K562 (cell line): ENCODE results near the gene NDUFA7. TPM values are rescaled to one million over a fixed set of nuclear protein-coding genes. Genes with fewer than 3 reads are reported as not detected.

Experiments used
- ATAC-seq: fragments of 200-7000 bp; cut with Tn5 transposase; 3 replicates; pipeline ENCODE4 v1.9.1; 2020; ENCODE audit warnings: moderate library complexity
- BruUV-seq: library from RNA; stranded (reverse); fragments of 400-500 nt; replicated peaks from 2 replicates; lab custom pipeline; 2021; lab: Mats Ljungman, UMichigan
- CTCF ChIA-PET: fragments of 300-600 bp; formaldehyde crosslinking; extraction: SDS; loops from one replicate; lab custom pipeline; 2021; ENCODE audit warnings: low intra/inter-chr PET ratio; lab: Yijun Ruan, JAX
- POLR2A ChIA-PET: fragments of 300-600, 350-650 bp; sonication (Branson Sonifier 250); formaldehyde crosslinking; extraction: SDS; loops from one replicate; lab custom pipeline; 2021; ENCODE audit warnings: antibody characterized with exemption, inconsistent platforms; lab: Yijun Ruan, JAX
- DNase-seq, 4 experiments: peaks; one replicate each; pipeline versions ENCODE4 v3.0.0 to v3.0.0-alpha.2; 2011 to 2018; ENCODE audit warnings: low spot score in 3 of 4, mixed read lengths in 3 of 4; ENCODE audit errors: extremely low read depth in 1 of 4
- FAIRE-seq: peaks from 2 replicates; lab custom pipeline; 2011; peaks lifted over from hg19 to GRCh38; lab: Jason Lieb, UNC
- H2AFZ ChIP-seq: 2 replicates; pipeline ENCODE4 v1.6.0; 2011; ENCODE audit warnings: low read depth, low read length, control low read depth, inconsistent platforms
- H3K27ac ChIP-seq: fragments of 200-600 bp; 3 replicates; pipeline ENCODE4 v1.8.0; 2011; ENCODE audit warnings: low read depth, mild to moderate bottlenecking, control low read depth, inconsistent platforms, low read length, moderate library complexity, mixed read lengths; ENCODE audit errors: extremely low read depth
- H3K27me3 ChIP-seq, 2 experiments: fragments of 300-600 bp in 1 of 2; 2 replicates in 1 of 2; 3 replicates in 1 of 2; pipeline versions ENCODE4 v1.6.0 to v1.8.0; 2011; ENCODE audit warnings: inconsistent platforms in 2 of 2, low read length in 2 of 2, mild to moderate bottlenecking in 1 of 2, mixed read lengths in 1 of 2, moderate library complexity in 1 of 2; ENCODE audit not compliant: control insufficient read depth in 2 of 2, insufficient read depth in 2 of 2
- H3K36me3 ChIP-seq: fragments of 300-600 bp; 3 replicates; pipeline ENCODE4 v1.8.0; 2011; ENCODE audit warnings: mild to moderate bottlenecking, low read length, inconsistent platforms; ENCODE audit not compliant: control insufficient read depth, insufficient read depth
- H3K4me1 ChIP-seq, 2 experiments: fragments of 200-600 bp in 1 of 2; replicated peaks in 1 of 2; 2 replicates in 1 of 2; 3 replicates in 1 of 2; pipeline versions ENCODE4 v1.5.1 to v1.8.0; 2011; ENCODE audit warnings: inconsistent platforms in 2 of 2, low read length in 2 of 2, mild to moderate bottlenecking in 1 of 2, mixed read lengths in 1 of 2, moderate library complexity in 1 of 2; ENCODE audit not compliant: control insufficient read depth in 2 of 2, insufficient read depth in 2 of 2
- H3K4me2 ChIP-seq: 2 replicates; pipeline ENCODE4 v1.6.1; 2011; ENCODE audit warnings: low read length, control low read depth, inconsistent platforms, mixed read lengths; ENCODE audit not compliant: insufficient read depth
- H3K4me3 ChIP-seq: fragments of 200-600 bp; sonication (generic), shearing (Covaris generic); 2 replicates; pipeline ENCODE4 v1.5.1; 2016; ENCODE audit warnings: control low read depth, inconsistent platforms
- H3K79me2 ChIP-seq: fragments of 200-600 bp; 3 replicates; pipeline ENCODE4 v1.8.0; 2011; ENCODE audit warnings: low read length, inconsistent platforms; ENCODE audit not compliant: control insufficient read depth, insufficient read depth
- H3K9ac ChIP-seq, 2 experiments: 2 replicates each; pipeline versions ENCODE4 v1.6.0 to v1.6.1; 2011; ENCODE audit warnings: low read depth in 2 of 2, low read length in 2 of 2, control low read depth in 1 of 2, inconsistent platforms in 1 of 2, mild to moderate bottlenecking in 1 of 2, mixed read lengths in 1 of 2; ENCODE audit not compliant: insufficient read depth in 1 of 2
- H3K9me1 ChIP-seq: one replicate; pipeline ENCODE4 v1.6.0; 2011; ENCODE audit warnings: inconsistent platforms, mild to moderate bottlenecking, low read length, moderate library complexity; ENCODE audit not compliant: control insufficient read depth, insufficient read depth
- H3K9me3 ChIP-seq: replicated peaks from 2 replicates; pipeline ENCODE4 v1.5.1; 2011; ENCODE audit warnings: low read depth, low read length, inconsistent platforms; ENCODE audit not compliant: control insufficient read depth, insufficient read depth
- H4K20me1 ChIP-seq: replicated peaks from 2 replicates; pipeline ENCODE4 v1.6.1; 2011; ENCODE audit warnings: low read length, inconsistent platforms, mixed read lengths; ENCODE audit not compliant: control insufficient read depth, insufficient read depth
- CTCFL ChIP-seq: IDR thresholded peaks from 2 replicates; pipeline ENCODE4 v1.6.1; 2011; ENCODE audit warnings: borderline replicate concordance, low read depth, mild to moderate bottlenecking, moderate library complexity, low read length; ENCODE audit not compliant: insufficient read depth, poor library complexity, severe bottlenecking
- E2F6 ChIP-seq, 2 experiments: IDR thresholded peaks; 2 replicates each; pipeline ENCODE4 v1.6.1; 2011; ENCODE audit warnings: borderline replicate concordance in 1 of 2, control low read depth in 1 of 2, low read depth in 1 of 2, low read length in 1 of 2, mild to moderate bottlenecking in 1 of 2, mixed read lengths in 1 of 2, moderate library complexity in 1 of 2; ENCODE audit not compliant: insufficient read depth in 1 of 2, insufficient read length in 1 of 2, poor library complexity in 1 of 2, severe bottlenecking in 1 of 2; ENCODE audit errors: extremely low read depth in 1 of 2
- EGR1 ChIP-seq: fragments of 450-650 bp; conservative IDR thresholded peaks from 2 replicates; pipeline ENCODE4 v1.6.1; 2017; ENCODE audit warnings: mild to moderate bottlenecking
- ESRRA ChIP-seq: fragments of 450-650 bp; IDR thresholded peaks from 2 replicates; pipeline ENCODE4 v1.6.1; 2014; ENCODE audit warnings: low read depth, mild to moderate bottlenecking, moderate library complexity, borderline replicate concordance
- HMG20A ChIP-seq: fragments of 450-650 bp; formaldehyde crosslinking; conservative IDR thresholded peaks from 2 replicates; pipeline ENCODE4 v1.4.0; 2020; ENCODE audit warnings: mild to moderate bottlenecking, mixed read lengths
- IRF1 ChIP-seq: sonication (generic); formaldehyde crosslinking; IDR thresholded peaks from 2 replicates; pipeline ENCODE4 v1.8.0; 2022; ENCODE audit warnings: missing genetic modification reagents, mild to moderate bottlenecking, borderline replicate concordance
- L3MBTL2 ChIP-seq: fragments of 450-650 bp; IDR thresholded peaks from 2 replicates; pipeline ENCODE4 v1.6.1; 2016; ENCODE audit warnings: mild to moderate bottlenecking, moderate library complexity
- RBM22 ChIP-seq: fragments of 200-400 bp; formaldehyde crosslinking; IDR thresholded peaks from 2 replicates; pipeline ENCODE4 v1.6.1; 2018; ENCODE audit warnings: low read length, low read depth; ENCODE audit not compliant: poor library complexity, severe bottlenecking
- UBTF ChIP-seq, 2 experiments: IDR thresholded peaks; 2 replicates each; pipeline ENCODE4 v1.6.1; 2012; ENCODE audit warnings: improper control_type of control experiment in 2 of 2, low read depth in 2 of 2, low read length in 2 of 2, borderline replicate concordance in 1 of 2
- WGBS: fragments of 100-300 bp; shearing (Covaris generic); methylation state at CpG from one replicate; pipeline ENCODE4 v1.1.6; 2016; ENCODE audit warnings: low coverage, mixed read lengths; ENCODE audit not compliant: insufficient coverage; ENCODE audit errors: missing lambda C conversion rate; 5-methylcytosine and 5-hydroxymethylcytosine counted together
- in situ Hi-C: fragments of 300-500 bp; cut with MboI; formaldehyde crosslinking; loops from 4 replicates; pipeline ENCODE4 v1.15.0; 2018; ENCODE audit warnings: inconsistent platforms, mixed read lengths
- intact Hi-C: fragments of 100-400 bp; cut with micrococcal nuclease; formaldehyde crosslinking; loops from 2 replicates; pipeline ENCODE4 v1.14.2; 2022
- polyA plus RNA-seq, 8 experiments: library from polyadenylated mRNA; depleted of rRNA in 4 of 8; stranded (reverse) in 5 of 8; unstranded in 3 of 8; fragments of >200 nt; fragmentation: Nextera tagmentation in 2 of 8; fragmentation: Illumina TruSeq in 1 of 8; extraction: Ambion mirVana in 2 of 8; extraction: Trizol in 1 of 8; gene quantifications; 2 replicates each; pipeline versions ENCODE4 v1.2.1 to v1.2.3, GENCODE V29; 2011 to 2014; ENCODE audit warnings: inconsistent platforms in 1 of 8, missing spikeins in 1 of 8
- total RNA-seq, 7 experiments: library from RNA; depleted of rRNA in 6 of 7; stranded (reverse); fragments of >200 nt in 6 of 7; fragmentation: Illumina TruSeq in 2 of 7; extraction: Trizol in 2 of 7; gene quantifications; 2 replicates each; pipeline versions ENCODE4 v1.2.1 to v1.2.3, GENCODE V29; 2011 to 2021; ENCODE audit warnings: low replicate concordance in 1 of 7

Gene NDUFA7
- total and polyA plus RNA-seq, 9 of the 15 experiments (the other 6 are each of a cell fraction or from before 2014, with no cell fraction given) = 70.8 to 348 (median 142) TPM

GRCh38 chr19:8335343-8336071, 14.3 kb upstream of the NDUFA7 start (continued):
- TF ChIP-seq CTCFL = peak; percentile 21

- no peak for FAIRE-seq
- 15% methylated on average over 60 of the region's 117 CpGs for WGBS
- peak in 1 of 2 experiments; percentile 71 for TF ChIP-seq E2F6 (IDR thresholded peaks at IDR 0.05; ENCODE audit: borderline replicate concordance in 1 of 2, extremely low read depth in 1 of 2, insufficient read depth in 1 of 2, insufficient read length in 1 of 2, low read depth in 1 of 2, low read length in 1 of 2, poor library complexity in 1 of 2, severe bottlenecking in 1 of 2)
- TF ChIP-seq RBM22 = no peak
- TF ChIP-seq L3MBTL2 = peak; percentile 34; the same call in 1 of the 2 replicates
- TF ChIP-seq UBTF (IDR thresholded peaks at IDR 0.05; ENCODE audit: borderline replicate concordance in 1 of 2, low read depth in 2 of 2, low read length in 2 of 2) = peak in 1 of 2 experiments; percentile 67; a peak in 1 of 4 replicates
- TF ChIP-seq ESRRA = no peak
- no peak for TF ChIP-seq EGR1
- no peak for TF ChIP-seq IRF1
- TF ChIP-seq HMG20A = no peak
Observed at GRCh38 chr19:8334458-8335342, 13.5 kb upstream of the NDUFA7 start.

More at GRCh38 chr19:8334458-8335342, 13.5 kb upstream of the NDUFA7 start:
- no peak overlapping the region for H3K4me2 ChIP-seq
- DNase-seq = peak in 3 of 4 experiments; percentile 54 to 77 (median 73)
- POLR2A ChIA-PET = interaction anchor here (0.6 to 3.8 kb wide), 4 partner anchors 11 to 79 kb away, joined by 3 to 34 read pairs (median 4); partner anchors contain the start of genes NDUFA7 and RPS28
- peaks cover 0 to 34% of the 10 kb centered on the region in 2 experiments; a peak in 3 of 5 replicates for H3K4me1 ChIP-seq
- no peaks in the 10 kb centered on the region for H3K9me1 ChIP-seq
- H3K36me3 ChIP-seq = no peaks in the 10 kb centered on the region
- intact Hi-C loops = no loop called here
- in situ Hi-C loops = no loop called here
- no peaks in the 10 kb centered on the region for H3K9me3 ChIP-seq
- peak overlapping the region; percentile 30; the same call in 1 of the 2 replicates for H3K4me3 ChIP-seq
- H4K20me1 ChIP-seq = no peaks in the 10 kb centered on the region
- ATAC-seq = peak; percentile 65
- no peaks in the 10 kb centered on the region for H3K79me2 ChIP-seq
- no TSS peak for BruUV-seq
- peaks cover 13 to 33% of the 10 kb centered on the region in 2 experiments; a peak in 4 of 5 replicates for H3K27me3 ChIP-seq
- CTCF ChIA-PET = no interaction called here
- peak overlapping the region; percentile 45; the same call in 1 of the 2 replicates for H2AFZ ChIP-seq
- no peak overlapping the region for H3K27ac ChIP-seq
- H3K9ac ChIP-seq = peak overlapping the region in 1 of 2 experiments; percentile 10; a peak in 1 of 4 replicates
